ENCODE measurements around the gene RMDN2. TPM values are rescaled to one million over a fixed set of nuclear protein-coding genes. Genes with fewer than 3 reads are reported as not detected.

RMDN2 gene
- polyA plus RNA-seq, 4 donors, result 10.8 to 14.6 (median 12.8) TPM

DNA sequence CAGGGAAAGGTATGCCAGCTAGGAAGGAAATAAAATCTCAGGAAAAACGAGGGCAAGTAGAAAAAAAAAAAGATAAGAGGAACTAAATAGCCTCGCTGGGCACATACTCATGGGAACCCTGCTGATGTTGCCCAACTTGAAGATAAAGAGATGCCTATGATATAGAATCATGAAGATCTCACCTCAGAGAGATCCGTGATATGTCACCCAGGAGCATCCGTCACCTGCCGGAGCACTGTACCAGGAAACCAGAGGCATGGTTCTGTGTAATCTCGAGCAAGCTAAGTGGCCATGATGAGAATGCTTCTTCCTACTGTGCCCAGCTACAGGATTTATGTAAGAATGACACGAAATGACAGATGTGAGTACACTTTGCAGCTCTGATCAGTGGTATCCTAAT is 110.9 kb downstream of the RMDN2 start:
- no peak for DNase-seq (ENCODE audit: low read depth in 4 of 4, low spot score in 2 of 4)

DNA sequence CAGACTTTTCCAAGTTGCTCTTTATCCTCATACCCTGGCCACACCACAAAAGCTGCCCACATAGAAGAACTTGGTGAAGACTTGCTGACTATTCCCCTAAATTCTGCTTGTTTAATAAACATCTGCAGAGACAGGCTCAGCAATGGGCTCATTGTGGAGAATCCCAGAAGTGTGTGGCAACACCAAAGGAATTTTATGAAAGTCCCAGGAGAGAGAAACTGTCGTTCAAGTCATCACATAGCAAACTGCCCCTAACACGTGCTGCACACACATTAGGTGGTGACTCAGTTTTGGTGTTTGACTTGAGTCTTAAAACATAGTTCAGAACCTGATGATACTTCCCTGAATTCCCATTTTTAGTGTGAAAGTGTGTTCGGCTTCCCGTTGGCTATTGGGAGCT is 112.2 kb downstream of the RMDN2 start:
- DNase-seq (ENCODE audit: low read depth in 4 of 4, low spot score in 2 of 4), result no peak

DNA sequence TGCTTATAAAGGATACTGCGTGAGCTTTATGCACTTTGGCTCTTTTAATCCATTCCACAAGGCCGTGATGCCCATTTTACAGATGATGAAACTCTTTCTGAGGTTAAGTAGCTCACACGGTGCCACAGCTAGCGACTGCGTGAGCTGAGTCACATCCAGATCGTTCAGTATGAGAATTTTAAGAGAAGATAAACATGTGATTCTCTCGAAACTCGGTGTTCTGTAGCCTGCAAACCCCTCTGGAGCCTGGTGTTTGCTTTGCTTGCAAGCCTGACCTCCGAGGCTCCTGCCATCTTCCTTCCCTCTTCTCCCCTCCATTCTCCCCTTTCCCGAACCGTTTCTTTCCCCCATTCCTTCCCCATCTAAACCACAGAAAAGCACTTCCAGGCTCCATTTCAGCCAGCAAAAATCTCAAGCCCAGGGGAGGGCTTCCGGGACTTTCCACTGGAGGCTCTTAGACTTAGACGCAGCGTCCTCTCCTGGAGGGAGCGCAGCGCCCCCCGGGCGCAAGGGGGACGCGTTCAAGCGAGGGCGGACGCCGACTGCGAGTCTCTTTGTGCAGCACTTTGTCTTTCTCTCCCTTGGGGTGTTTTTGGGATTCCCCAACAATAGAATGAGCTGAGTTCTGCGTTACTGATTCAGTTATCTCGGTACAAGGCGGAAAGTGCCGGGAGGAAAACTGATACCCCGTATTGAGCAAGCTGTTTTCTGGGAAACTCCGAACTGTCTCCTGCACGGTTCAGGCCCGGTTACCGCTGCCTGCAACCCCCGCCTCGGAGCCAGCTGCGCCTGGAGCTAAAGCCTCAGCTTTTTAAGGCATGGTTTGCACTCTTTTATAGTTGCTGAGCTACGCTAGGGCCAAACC is 112.9 kb downstream of the RMDN2 start:
- DNase-seq (ENCODE audit: low read depth in 4 of 4, low spot score in 2 of 4), result peak; percentile 39 to 72 (median 69)

DNA sequence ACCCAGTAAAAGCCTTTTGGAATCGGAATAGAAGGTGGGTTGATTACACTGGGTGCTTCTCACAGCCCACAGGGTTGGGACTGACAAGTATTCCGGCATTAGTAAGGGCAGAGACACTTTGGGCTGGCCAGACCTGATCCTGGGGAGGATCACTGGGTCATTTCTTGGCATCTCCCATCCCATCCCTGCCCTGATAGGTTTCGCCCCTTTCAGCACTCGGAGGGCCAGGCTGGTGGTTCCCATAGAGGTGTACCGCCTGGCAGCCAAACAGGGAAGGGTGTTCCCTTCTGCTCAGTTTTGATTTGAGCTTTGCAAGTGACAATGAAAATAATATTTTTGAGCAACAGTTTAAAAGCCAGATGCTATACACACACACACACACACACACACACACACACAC is 113.6 kb downstream of the RMDN2 start:
- DNase-seq (ENCODE audit: low read depth in 4 of 4, low spot score in 2 of 4), result no peak

DNA sequence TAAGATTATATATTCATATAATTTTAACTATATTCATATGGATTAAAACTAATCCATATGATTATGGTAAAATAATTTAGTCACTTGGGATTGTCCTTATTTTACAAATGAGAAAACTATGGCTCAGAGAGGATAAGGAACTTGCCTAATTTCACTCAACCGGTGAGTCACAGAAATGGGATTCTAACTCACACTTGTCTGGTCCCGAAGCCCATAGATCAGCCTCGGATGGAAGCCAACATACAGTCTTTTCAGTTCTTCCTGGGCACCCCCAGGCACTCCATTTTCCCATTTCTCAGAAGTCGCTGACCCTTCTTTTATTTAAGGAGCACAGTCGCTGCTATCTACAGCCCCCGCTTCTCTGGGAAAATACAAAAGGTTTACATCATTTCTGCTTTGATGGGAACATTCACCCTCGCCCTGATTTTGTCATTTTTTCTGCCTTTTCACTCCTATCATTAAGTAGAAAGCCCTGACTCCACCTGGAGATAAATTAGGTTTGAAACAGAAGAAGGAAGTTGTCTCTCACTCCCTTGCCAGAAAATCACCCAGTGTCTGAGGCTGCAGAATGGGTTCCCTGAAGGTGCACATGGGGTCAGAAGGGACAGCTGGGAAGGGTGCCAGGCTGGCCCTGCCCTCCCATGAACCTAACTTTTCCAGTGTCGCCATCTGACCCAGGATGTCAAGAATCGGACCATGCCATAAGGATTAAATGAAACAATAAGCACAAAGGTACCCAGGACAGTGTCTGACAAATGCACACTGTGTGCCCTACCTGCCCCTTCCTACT is 114.2 kb downstream of the RMDN2 start:
- no peak for DNase-seq (ENCODE audit: low read depth in 4 of 4, low spot score in 2 of 4)

DNA sequence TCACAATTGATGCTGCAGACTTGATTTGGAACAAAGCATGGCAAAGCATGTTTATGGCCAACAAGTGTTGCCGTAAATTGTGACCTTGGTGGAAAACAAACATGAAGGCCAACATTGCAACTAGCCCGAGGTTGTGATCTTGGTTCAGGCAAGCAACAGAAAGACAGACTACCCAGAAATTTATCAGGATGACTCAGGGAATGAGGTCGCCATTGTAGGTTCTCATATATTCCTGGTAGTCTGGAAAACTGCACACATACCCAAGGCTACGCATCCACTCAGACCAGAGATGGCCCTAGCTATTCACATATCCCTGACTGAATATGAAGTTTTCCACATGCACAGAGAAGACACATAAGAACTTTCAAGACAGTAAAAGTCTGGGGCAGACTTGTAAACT is 120.7 kb downstream of the RMDN2 start:
- DNase-seq (ENCODE audit: low read depth in 4 of 4, low spot score in 2 of 4), result no peak

DNA sequence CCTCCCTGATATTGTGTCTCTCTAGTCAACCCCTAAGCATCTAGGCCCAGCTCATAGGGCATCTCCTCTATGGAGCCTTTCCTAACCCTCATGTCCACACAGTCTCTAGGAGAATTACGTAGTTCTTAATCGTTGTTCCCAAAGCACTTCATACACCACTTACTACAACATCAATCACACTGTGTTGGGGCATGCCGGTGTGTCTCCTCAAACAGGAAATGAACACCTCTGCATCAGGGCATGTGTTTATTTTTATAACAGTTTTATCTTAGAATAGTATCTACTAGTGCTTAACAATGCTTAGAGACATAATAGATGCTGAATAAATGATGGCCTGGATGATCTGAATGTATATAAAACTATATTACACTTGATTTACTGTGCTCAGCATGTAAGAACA is 131.1 kb downstream of the RMDN2 start:
- DNase-seq (ENCODE audit: low read depth in 4 of 4, low spot score in 2 of 4), result no peak

DNA sequence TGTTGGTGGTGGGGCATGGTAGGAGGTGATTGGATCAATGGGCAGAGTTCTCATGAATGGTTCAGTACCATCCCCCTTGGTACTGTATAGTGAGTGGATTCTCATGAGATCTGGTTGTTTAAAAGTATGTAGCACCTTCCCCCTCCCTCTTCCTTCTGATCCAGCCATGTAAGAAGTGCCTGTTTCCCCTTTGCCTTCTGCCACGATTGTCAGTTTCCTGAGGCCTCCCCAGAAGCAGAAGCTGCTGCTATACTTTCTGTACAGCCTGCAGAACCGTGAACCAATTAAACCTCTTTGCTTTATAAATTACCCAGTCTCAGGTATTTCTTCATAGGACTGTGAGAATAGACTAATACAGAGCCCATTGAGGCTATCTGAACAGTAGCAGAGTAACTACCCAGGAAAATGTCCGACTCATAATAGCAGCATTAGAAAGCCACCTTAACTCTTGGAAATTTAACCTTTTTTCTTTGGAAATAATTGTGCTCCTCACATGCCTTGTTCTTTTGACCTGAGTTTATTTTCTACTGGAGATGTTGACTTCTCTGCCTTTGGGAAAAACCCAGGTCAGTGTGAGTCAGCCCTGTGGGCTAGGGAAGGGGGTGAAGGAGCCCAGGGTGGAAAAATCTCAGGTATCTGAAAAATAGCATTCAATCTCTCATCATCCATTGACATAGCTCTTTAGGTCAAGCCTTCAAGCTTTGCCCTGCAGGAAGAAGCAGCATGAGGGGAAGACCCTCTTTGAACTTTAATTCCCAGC is 132.7 kb downstream of the RMDN2 start:
- DNase-seq (ENCODE audit: low read depth in 4 of 4, low spot score in 2 of 4), result no peak

DNA sequence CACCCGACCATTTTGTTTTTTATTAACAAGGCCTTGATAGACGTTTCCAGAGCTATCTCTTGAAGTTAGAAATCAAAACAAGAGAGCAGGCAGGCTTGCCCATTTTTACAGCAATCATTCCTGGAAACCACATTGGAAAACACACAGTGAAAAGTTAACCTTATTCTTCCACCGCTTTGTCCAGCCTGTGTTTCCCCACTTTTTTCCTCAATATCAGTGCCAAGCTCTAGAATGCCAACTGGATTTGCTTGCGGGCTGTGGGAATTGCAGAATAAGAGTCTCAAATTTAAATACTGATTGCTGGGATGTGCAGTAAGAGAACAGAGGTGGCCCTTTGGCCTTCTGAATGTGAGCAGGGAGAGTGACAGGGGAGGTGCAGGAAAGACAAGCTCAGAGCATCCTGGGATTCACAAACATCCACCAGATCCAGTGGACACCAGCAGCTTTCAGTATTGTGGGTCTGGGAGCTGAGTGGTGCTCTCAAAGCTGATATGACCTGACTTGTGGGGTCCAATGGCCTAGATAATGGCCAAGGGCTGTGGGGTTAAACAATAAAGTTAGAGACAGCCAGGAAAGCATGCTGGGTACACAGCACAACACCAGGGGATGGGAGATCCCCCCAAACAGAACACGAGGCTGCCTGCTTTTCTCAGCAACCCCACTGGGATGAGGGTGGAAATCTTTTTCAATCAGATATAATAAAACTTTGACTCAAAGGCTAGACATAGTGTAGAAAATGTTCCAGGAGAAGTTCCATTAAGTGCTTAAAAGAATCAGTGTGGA is 135.3 kb downstream of the RMDN2 start:
- no peak for DNase-seq (ENCODE audit: low read depth in 4 of 4, low spot score in 2 of 4)

DNA sequence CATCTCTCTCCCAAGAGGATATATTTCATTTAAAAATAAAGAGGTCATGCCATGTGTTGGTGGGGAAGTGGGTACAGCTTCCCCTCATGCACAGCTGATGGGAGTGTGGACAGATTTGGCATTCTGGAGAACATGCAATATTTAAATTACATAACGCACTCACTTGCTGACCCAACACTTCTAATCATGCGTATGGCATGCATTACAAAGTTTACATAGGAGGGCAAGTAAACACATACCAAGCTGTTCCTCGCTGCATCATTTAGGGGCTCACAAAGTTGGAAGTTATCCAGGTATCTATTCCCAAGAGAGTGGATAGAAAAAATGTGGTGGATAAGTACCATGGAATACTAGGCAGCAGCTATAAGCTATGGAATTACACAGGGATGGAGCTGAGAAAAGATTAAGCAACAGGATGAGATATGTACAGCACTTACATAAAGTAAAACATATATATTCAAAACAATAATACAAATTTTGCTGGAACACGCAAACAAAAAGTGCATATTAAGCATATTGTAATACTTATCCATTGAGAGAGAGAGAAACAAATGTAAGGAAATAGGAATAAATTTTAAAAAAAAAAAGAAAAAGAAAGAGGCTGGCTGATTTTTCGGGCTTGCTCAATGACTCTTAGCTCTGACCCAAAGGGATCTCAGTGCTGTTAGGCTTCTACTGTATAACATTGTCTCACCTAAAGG is 139.9 kb downstream of the RMDN2 start:
- no peak for DNase-seq (ENCODE audit: low read depth in 4 of 4, low spot score in 2 of 4)

DNA sequence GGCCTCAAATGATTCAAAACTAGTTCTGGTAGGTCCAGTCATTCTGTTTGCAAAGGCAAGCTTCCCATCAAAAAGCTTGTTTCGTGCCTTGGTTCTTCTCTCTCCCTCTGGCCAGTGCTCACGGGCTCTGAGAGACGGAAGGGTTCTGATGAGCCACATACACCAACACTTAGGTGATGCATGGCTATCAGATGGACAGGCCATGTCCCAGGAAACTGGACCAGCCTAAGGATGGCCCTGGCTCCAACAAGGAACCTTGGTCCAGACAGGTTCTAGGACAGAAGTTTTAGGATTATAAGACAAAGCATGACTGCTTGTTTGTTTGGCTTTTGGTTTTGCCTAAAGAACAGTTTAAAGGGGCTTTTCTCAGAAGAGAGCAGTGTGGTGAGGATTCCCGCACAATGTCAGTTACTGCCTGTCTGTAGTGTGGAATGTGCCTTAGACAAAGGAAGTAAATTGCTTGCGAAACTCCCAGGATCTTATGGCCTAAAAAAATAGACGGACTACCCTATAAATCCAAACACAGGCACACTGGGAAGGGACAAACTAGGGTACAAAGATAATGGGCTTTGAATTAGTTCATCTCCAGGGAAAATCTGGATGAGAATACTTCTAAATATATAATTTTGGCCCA is 140.5 kb downstream of the RMDN2 start:
- peak in 1 of 4 donors; percentile 37 for DNase-seq (ENCODE audit: low read depth in 4 of 4, low spot score in 2 of 4)

DNA sequence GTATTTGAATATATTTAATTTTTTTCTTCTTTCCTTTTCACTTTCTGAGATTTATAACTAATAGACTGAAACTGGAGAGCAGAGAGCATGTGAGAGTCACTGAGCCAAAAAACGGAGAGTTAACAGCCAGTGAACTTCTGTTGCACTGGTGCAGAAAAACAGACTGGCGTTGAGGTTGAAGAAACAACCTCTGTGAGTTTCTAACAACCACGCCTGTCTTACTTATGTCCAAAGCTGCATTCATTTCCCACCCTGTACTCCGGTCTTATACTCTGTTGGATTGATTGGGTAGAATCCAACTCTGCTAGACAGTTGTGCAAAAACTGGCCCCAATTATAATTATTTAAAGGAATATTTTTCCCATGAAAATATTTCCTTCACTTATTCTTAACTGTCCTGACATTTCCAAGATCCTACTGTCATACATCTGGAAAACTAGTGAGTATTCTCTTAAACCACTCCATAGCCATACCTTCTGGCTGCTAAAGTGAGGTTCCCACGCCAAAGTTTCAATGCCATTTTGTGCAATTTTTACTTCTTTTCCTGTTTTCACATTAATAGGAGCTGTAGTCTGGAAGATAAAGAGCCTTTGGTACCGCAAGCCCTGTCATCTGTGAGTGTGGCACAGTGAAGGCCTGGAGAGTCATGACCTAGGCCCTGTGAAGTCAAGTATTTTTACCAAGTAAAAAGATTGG is 141.5 kb downstream of the RMDN2 start:
- peak in 2 of 4 donors; percentile 56 to 60 for DNase-seq (ENCODE audit: low read depth in 4 of 4, low spot score in 2 of 4)

Other genes with a start within 250 kb of the RMDN2 start
- gene CYP1B1, start 150.9 kb downstream of the RMDN2 start, polyA plus RNA-seq (ENCODE audit: insufficient read length in 4 of 4), result 100 to 1,000 TPM in 3 of 4 donors, 10 to 100 TPM in 1; 78.4 to 169 (median 121) TPM

Measured in left renal cortex interstitium (tissue), 4 donors.